GM18867 (cell line): ENCODE results near the gene TMC4.

Experiments
- ATAC-seq: cut with Tn5 transposase; IDR thresholded peaks from one replicate; pipeline ENCODE4 v1.9.1; 2021; ENCODE audit warnings: mild to moderate bottlenecking, moderate library complexity; ENCODE audit not compliant: unreplicated experiment

TMC4 gene

GRCh38 chr19:54136086-54136863, 36.7 kb downstream of the TMC4 start:
- ATAC-seq, result no peak

- ATAC-seq, result no peak
Measured at GRCh38 chr19:54133957-54134590, 38.9 kb downstream of the TMC4 start.

GRCh38 chr19:54133312-54133956, 39.5 kb downstream of the TMC4 start:
- no peak for ATAC-seq

- no peak for ATAC-seq
Measured at GRCh38 chr19:54129617-54129996, 43.4 kb downstream of the TMC4 start.

GRCh38 chr19:54128796-54129616, 44.0 kb downstream of the TMC4 start:
- no peak for ATAC-seq

- ATAC-seq, result no peak
Measured at GRCh38 chr19:54128441-54128725, 44.6 kb downstream of the TMC4 start.

GRCh38 chr19:54127688-54128440, 45.1 kb downstream of the TMC4 start:
- ATAC-seq, result no peak

GRCh38 chr19:54125713-54126112, 47.2 kb downstream of the TMC4 start:
- no peak for ATAC-seq

GRCh38 chr19:54124393-54124792, 48.6 kb downstream of the TMC4 start:
- ATAC-seq, result no peak

- ATAC-seq, result no peak
Measured at GRCh38 chr19:54123682-54124081, 49.3 kb downstream of the TMC4 start.

GRCh38 chr19:54121259-54121658, 51.7 kb downstream of the TMC4 start:
- ATAC-seq, result no peak

GRCh38 chr19:54115109-54116063, 57.6 kb downstream of the TMC4 start, which contains the start of the genes PRPF31 and TFPT:
Gene PRPF31, plus strand, starts transcription at chr19:54115754. Its CDS starts 2,525 bp downstream, at chr19:54118279.
Gene TFPT, minus strand, starts transcription at chr19:54115657. Its CDS starts 388 bp downstream, at chr19:54115269.
- ATAC-seq, result peak; percentile 85

GRCh38 chr19:54114340-54115108, 58.4 kb downstream of the TMC4 start:
- no peak for ATAC-seq
